Lower lobe of right lung (tissue), 2 donors: Measurements from ENCODE around the gene FGD3. TPM values are rescaled to one million over a fixed set of nuclear protein-coding genes. Genes with fewer than 3 reads are reported as not detected.

ENCODE experiments used
- ATAC-seq, 2 donors: fragments of 200-7000 bp; cut with Tn5 transposase; one replicate each; pipeline ENCODE4 v1.9.1; 2020 to 2022; ENCODE audit warnings: mild to moderate bottlenecking in 2 of 2, moderate library complexity in 2 of 2
- DNase-seq: peaks from one replicate; pipeline ENCODE4 v3.0.0-alpha.2; 2020
- H3K27ac ChIP-seq: fragments of 200-600 bp; one replicate; pipeline ENCODE4 v1.8.0; 2022
- H3K27me3 ChIP-seq: fragments of 200-600 bp; one replicate; pipeline ENCODE4 v1.8.0; 2022; ENCODE audit warnings: low read depth
- H3K36me3 ChIP-seq: fragments of 200-600 bp; one replicate; pipeline ENCODE4 v1.8.0; 2022; ENCODE audit warnings: mild to moderate bottlenecking
- H3K4me1 ChIP-seq: fragments of 200-600 bp; one replicate; pipeline ENCODE4 v1.8.0; 2022
- H3K4me3 ChIP-seq: fragments of 200-600 bp; one replicate; pipeline ENCODE4 v1.8.0; 2022; ENCODE audit warnings: mild to moderate bottlenecking
- H3K9me3 ChIP-seq: fragments of 200-600 bp; one replicate; pipeline ENCODE4 v1.8.0; 2022
- CTCF ChIP-seq: fragments of 200-600 bp; IDR thresholded peaks from one replicate; pipeline ENCODE4 v1.8.0; 2022; ENCODE audit warnings: antibody characterized with exemption, mild to moderate bottlenecking
- intact Hi-C: fragments of 100-400 bp; cut with DNase I; formaldehyde crosslinking; loops from one replicate; pipeline ENCODE4 v1.11.0; 2022
- total RNA-seq: library from RNA; stranded (reverse); fragmentation: NEBNext Ultra II Directional; extraction: Animal tissue kit (Norgen Biotek cat#: 25700); gene quantifications from one replicate; pipeline ENCODE4 v1.2.1, GENCODE V29; 2021
- donor health status: DM: no; HTN: yes; CAD: no; lungs with severe emphysema.

FGD3 gene
- total RNA-seq, 1 donor from 2014 or later, result 23.9 TPM

- Histone ChIP-seq H3K27ac (peak overlapping the region; percentile 73), H3K4me1 (peaks cover 49% of the 10 kb centered on the region)
Observed at GRCh38 chr9:93059011-93059714, 111.8 kb downstream of the FGD3 start.

GRCh38 chr9:93059715-93060578 is 112.6 kb downstream of the FGD3 start:
- Histone ChIP-seq H3K27me3 (no peaks in the 10 kb centered on the region), H3K4me3 (peak overlapping the region; percentile 64), H3K36me3 (no peaks in the 10 kb centered on the region), H3K4me1 (peaks cover 47% of the 10 kb centered on the region), H3K9me3 (no peaks in the 10 kb centered on the region), H3K27ac (peak overlapping the region; percentile 73)
- intact Hi-C loops, result no loop called here
- no peak for TF ChIP-seq CTCF
- ATAC-seq (no peak), DNase-seq (peak; percentile 36)

More at GRCh38 chr9:93059011-93059714, 111.8 kb downstream of the FGD3 start:
- H3K36me3 ChIP-seq, result no peaks in the 10 kb centered on the region
- no peaks in the 10 kb centered on the region for H3K27me3 ChIP-seq
- intact Hi-C loops, result no loop called here
- no peak for TF ChIP-seq CTCF
- DNase-seq (peak; percentile 67), ATAC-seq (peak; percentile 30 to 42)
- H3K4me3 ChIP-seq, result peak overlapping the region; percentile 64
- no peaks in the 10 kb centered on the region for H3K9me3 ChIP-seq

- Histone ChIP-seq H3K27ac (no peak overlapping the region), H3K27me3 (no peaks in the 10 kb centered on the region), H3K9me3 (no peaks in the 10 kb centered on the region), H3K4me1 (peaks cover 48% of the 10 kb centered on the region), H3K4me3 (no peak overlapping the region), H3K36me3 (no peaks in the 10 kb centered on the region)
- ATAC-seq, result peak in 1 of 2 donors; percentile 5
- peak; percentile 39 for DNase-seq
- intact Hi-C loops, result no loop called here
- no peak for TF ChIP-seq CTCF
Observed at GRCh38 chr9:93060746-93061259, 113.5 kb downstream of the FGD3 start.

GRCh38 chr9:93061260-93061751 is 114.0 kb downstream of the FGD3 start:
- Histone ChIP-seq H3K36me3 (no peaks in the 10 kb centered on the region), H3K27me3 (no peaks in the 10 kb centered on the region), H3K4me1 (peaks cover 48% of the 10 kb centered on the region), H3K4me3 (no peak overlapping the region), H3K27ac (no peak overlapping the region), H3K9me3 (no peaks in the 10 kb centered on the region)
- no peak for TF ChIP-seq CTCF
- ATAC-seq (no peak), DNase-seq (no peak)
- intact Hi-C loops, result no loop called here
